HepG2 (cell line): ENCODE measurements around the gene TCF12. TPM values are rescaled to one million over a fixed set of nuclear protein-coding genes. Genes with fewer than 3 reads are reported as not detected.

Experiments used
- BRD4 ChIP-seq: sonication (generic); formaldehyde crosslinking; IDR thresholded peaks from 2 replicates; pipeline ENCODE4 v1.4.0; 2020; ENCODE audit warnings: missing genetic modification reagents
- CCAR2 ChIP-seq: fragments of 200-400 bp; formaldehyde crosslinking; optimal IDR thresholded peaks from 2 replicates; pipeline ENCODE3; 2018; ENCODE audit warnings: low read depth, mild to moderate bottlenecking, low read length, moderate library complexity
- CEBPB ChIP-seq: IDR thresholded peaks from 2 replicates; pipeline ENCODE4 v1.6.1; 2011; ENCODE audit warnings: low read depth, low read length, improper control_type of control experiment, borderline replicate concordance
- CREM ChIP-seq, 2 experiments: sonication (generic) in 1 of 2; formaldehyde crosslinking in 1 of 2; IDR thresholded peaks; 2 replicates each; pipeline versions ENCODE4 v1.4.0 to v1.6.1; 2016 to 2020; ENCODE audit warnings: antibody characterized with exemption in 1 of 2, mild to moderate bottlenecking in 1 of 2, missing genetic modification reagents in 1 of 2
- FIP1L1 ChIP-seq: fragments of 200-400 bp; formaldehyde crosslinking; IDR thresholded peaks from 2 replicates; pipeline ENCODE4 v1.6.1; 2018; ENCODE audit warnings: low read depth, mild to moderate bottlenecking, low read length, moderate library complexity, borderline replicate concordance; ENCODE audit not compliant: insufficient read depth
- FOXA1 ChIP-seq, 2 experiments: fragments of 450-650 bp in 1 of 2; sonication (generic) in 1 of 2; formaldehyde crosslinking in 1 of 2; IDR thresholded peaks; 2 replicates each; pipeline versions ENCODE4 v1.4.0 to v1.6.1; 2016 to 2020; ENCODE audit warnings: missing genetic modification reagents in 1 of 2
- HDAC6 ChIP-seq: fragments of 200-600 bp; sonication (generic); IDR thresholded peaks from 2 replicates; pipeline ENCODE4 v1.7.0; 2017; ENCODE audit warnings: mild to moderate bottlenecking, antibody characterized with exemption, low read length, low read depth
- KMT2B ChIP-seq: IDR thresholded peaks from 2 replicates; pipeline ENCODE4 v1.6.1; 2016; ENCODE audit warnings: missing genetic modification reagents, missing compliant biosample characterization
- MTA3 ChIP-seq: sonication (generic); formaldehyde crosslinking; IDR thresholded peaks from 2 replicates; pipeline ENCODE4 v1.4.0; 2020; ENCODE audit warnings: missing genetic modification reagents
- PCBP1 ChIP-seq: fragments of 200-400 bp; formaldehyde crosslinking; IDR thresholded peaks from 2 replicates; pipeline ENCODE4 v1.6.1; 2017; ENCODE audit warnings: mild to moderate bottlenecking, low read depth, low read length, borderline replicate concordance
- PCBP2 ChIP-seq: fragments of 200-400 bp; formaldehyde crosslinking; optimal IDR thresholded peaks from 2 replicates; pipeline ENCODE3; 2018; ENCODE audit warnings: low read length, low read depth; ENCODE audit not compliant: poor library complexity, severe bottlenecking
- PHF5A ChIP-seq: IDR thresholded peaks from one replicate; pipeline ENCODE4 v1.6.1; 2018; ENCODE audit warnings: low read depth, missing genetic modification reagents; ENCODE audit not compliant: unreplicated experiment
- POGZ ChIP-seq: sonication (generic); formaldehyde crosslinking; IDR thresholded peaks from 2 replicates; pipeline ENCODE4 v1.4.0; 2020; ENCODE audit warnings: mild to moderate bottlenecking, missing genetic modification reagents
- REXO4 ChIP-seq: sonication (generic); formaldehyde crosslinking; IDR thresholded peaks from 2 replicates; pipeline ENCODE4 v1.8.0; 2022; ENCODE audit warnings: missing genetic modification reagents, mild to moderate bottlenecking, borderline replicate concordance
- SIN3B ChIP-seq: fragments of 150-350 bp; IDR thresholded peaks from 2 replicates; pipeline ENCODE4 v1.6.1; 2014; ENCODE audit warnings: low read length
- SSRP1 ChIP-seq: IDR thresholded peaks from 2 replicates; pipeline ENCODE4 v1.6.1; 2016; ENCODE audit warnings: control low read depth
- TEAD2 ChIP-seq: sonication (generic); formaldehyde crosslinking; IDR thresholded peaks from 2 replicates; pipeline ENCODE4 v1.9.0; 2021; ENCODE audit warnings: missing genetic modification reagents
- THAP11 ChIP-seq: IDR thresholded peaks from 2 replicates; pipeline ENCODE4 v1.6.1; 2016; ENCODE audit warnings: missing biosample characterization, missing genetic modification reagents
- ZNF326 ChIP-seq: sonication (generic); formaldehyde crosslinking; IDR thresholded peaks from 2 replicates; pipeline ENCODE4 v1.4.0; 2020; ENCODE audit warnings: missing genetic modification reagents, borderline replicate concordance
- ZNF430 ChIP-seq: sonication (generic); formaldehyde crosslinking; IDR thresholded peaks from 2 replicates; pipeline ENCODE4 v1.9.0; 2021; ENCODE audit warnings: mild to moderate bottlenecking, missing genetic modification reagents
- polyA plus RNA-seq, 8 experiments: library from polyadenylated mRNA; depleted of rRNA in 3 of 8; stranded (reverse) in 7 of 8; unstranded in 1 of 8; fragments of >200 nt; fragmentation: Illumina TruSeq in 4 of 8; extraction: Trizol in 4 of 8; gene quantifications; 2 replicates each; pipeline versions ENCODE4 v1.2.1 to v1.2.3, GENCODE V29; 2011 to 2016; ENCODE audit warnings: low read depth in 4 of 8, missing spikeins in 1 of 8, mixed read lengths in 1 of 8; ENCODE audit not compliant: insufficient read depth in 1 of 8
- total RNA-seq, 5 experiments: library from RNA; depleted of rRNA; stranded (reverse); fragments of >200 nt; fragmentation: Illumina TruSeq; extraction: Trizol; gene quantifications; 2 replicates each; pipeline ENCODE4 v1.2.3, GENCODE V29; 2016; ENCODE audit warnings: low read depth in 1 of 5
- TF ChIP-seq, protein P1 (sequence below): sonication (generic); formaldehyde crosslinking; IDR thresholded peaks from 2 replicates; pipeline ENCODE4 v1.4.0; 2020; ENCODE audit warnings: missing genetic modification reagents, borderline replicate concordance
- TF ChIP-seq, protein P2 (sequence below): sonication (generic); formaldehyde crosslinking; IDR thresholded peaks from 2 replicates; pipeline ENCODE4 v1.5.0; 2020; ENCODE audit warnings: missing genetic modification reagents
- TF ChIP-seq, protein P3 (sequence below): sonication (generic); formaldehyde crosslinking; IDR thresholded peaks from 2 replicates; pipeline ENCODE4 v1.4.0; 2020; ENCODE audit warnings: mild to moderate bottlenecking, missing genetic modification reagents
- TF ChIP-seq, protein P4 (sequence below): sonication (generic); formaldehyde crosslinking; IDR thresholded peaks from 2 replicates; pipeline ENCODE4 v1.8.0; 2022; ENCODE audit warnings: missing genetic modification reagents, mild to moderate bottlenecking, moderate library complexity, borderline replicate concordance
- TF ChIP-seq, protein P5 (sequence below): sonication (generic); formaldehyde crosslinking; IDR thresholded peaks from 2 replicates; pipeline ENCODE4 v1.5.0; 2020; ENCODE audit warnings: missing genetic modification reagents, mild to moderate bottlenecking, borderline replicate concordance

TCF12 gene
- total and polyA plus RNA-seq, 2 of the 13 experiments (the other 11 are each of a cell fraction or from before 2014, with no cell fraction given), result 48.6 to 51.1 TPM

DNA sequence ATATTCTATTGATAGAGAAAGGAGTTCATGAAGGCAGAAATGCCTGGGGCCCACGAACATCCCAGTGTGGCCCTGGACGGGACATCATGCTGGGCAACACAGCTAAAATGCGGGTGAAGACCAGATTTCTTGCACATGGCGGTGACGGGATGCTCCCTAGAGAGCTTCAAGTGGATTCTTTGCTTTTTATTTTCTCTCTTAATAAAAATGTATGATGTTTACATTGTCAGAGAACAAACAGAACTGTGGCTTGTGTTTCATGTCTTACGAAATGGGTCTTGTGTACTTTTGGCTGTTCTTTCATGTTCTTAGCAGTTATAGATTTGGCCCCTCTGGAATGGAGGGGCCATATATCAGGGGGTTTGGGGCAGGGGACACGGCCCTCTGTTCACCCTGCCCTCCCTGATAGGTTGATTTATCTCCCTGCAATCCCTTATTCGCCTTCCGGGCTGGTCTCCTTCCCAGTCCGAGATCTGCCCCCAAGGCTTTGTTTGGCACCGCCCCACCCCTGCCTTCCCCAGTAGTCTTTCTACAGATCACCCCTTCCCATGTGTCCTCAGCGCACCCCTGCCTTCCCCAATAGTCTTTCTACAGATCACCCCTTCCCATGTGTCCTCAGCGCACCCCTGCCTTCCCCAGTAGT lies 389.2 kb downstream of the TCF12 start (continued):
- TF ChIP-seq, protein P1, sequence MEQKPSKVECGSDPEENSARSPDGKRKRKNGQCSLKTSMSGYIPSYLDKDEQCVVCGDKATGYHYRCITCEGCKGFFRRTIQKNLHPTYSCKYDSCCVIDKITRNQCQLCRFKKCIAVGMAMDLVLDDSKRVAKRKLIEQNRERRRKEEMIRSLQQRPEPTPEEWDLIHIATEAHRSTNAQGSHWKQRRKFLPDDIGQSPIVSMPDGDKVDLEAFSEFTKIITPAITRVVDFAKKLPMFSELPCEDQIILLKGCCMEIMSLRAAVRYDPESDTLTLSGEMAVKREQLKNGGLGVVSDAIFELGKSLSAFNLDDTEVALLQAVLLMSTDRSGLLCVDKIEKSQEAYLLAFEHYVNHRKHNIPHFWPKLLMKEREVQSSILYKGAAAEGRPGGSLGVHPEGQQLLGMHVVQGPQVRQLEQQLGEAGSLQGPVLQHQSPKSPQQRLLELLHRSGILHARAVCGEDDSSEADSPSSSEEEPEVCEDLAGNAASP (CRISPR knock-in tag), result peak; percentile 64; the same call in 1 of the 2 replicates
- no peak for TF ChIP-seq CCAR2
- TF ChIP-seq REXO4 (CRISPR knock-in tag), result no peak
- no peak for TF ChIP-seq POGZ (CRISPR knock-in tag)
- TF ChIP-seq SSRP1 (CRISPR knock-in tag), result no peak
- TF ChIP-seq FIP1L1, result no peak
- TF ChIP-seq ZNF326 (CRISPR knock-in tag), result no peak
- peak; percentile 55 for TF ChIP-seq CEBPB
- TF ChIP-seq, protein P2, sequence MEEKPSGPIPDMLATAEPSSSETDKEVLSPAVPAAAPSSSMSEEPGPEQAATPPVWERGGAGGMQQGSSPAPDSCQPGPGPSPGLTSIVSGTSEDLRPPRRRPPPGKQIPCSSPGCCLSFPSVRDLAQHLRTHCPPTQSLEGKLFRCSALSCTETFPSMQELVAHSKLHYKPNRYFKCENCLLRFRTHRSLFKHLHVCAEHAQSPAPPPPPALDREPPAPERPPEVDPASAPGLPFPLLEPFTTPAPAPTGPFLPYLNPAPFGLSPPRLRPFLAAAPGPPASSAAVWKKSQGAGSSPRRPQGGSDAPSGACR, result no peak
- TF ChIP-seq PCBP2, result no peak
- TF ChIP-seq, protein P3, sequence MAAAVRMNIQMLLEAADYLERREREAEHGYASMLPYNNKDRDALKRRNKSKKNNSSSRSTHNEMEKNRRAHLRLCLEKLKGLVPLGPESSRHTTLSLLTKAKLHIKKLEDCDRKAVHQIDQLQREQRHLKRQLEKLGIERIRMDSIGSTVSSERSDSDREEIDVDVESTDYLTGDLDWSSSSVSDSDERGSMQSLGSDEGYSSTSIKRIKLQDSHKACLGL (CRISPR knock-in tag), result no peak
- TF ChIP-seq BRD4, result no peak
- TF ChIP-seq FOXA1 (IDR thresholded peaks at IDR 0.05), result peak; percentile 64
- TF ChIP-seq FOXA1 (CRISPR knock-in tag; IDR thresholded peaks at IDR 0.05), result peak; percentile 87
- TF ChIP-seq, protein P4, sequence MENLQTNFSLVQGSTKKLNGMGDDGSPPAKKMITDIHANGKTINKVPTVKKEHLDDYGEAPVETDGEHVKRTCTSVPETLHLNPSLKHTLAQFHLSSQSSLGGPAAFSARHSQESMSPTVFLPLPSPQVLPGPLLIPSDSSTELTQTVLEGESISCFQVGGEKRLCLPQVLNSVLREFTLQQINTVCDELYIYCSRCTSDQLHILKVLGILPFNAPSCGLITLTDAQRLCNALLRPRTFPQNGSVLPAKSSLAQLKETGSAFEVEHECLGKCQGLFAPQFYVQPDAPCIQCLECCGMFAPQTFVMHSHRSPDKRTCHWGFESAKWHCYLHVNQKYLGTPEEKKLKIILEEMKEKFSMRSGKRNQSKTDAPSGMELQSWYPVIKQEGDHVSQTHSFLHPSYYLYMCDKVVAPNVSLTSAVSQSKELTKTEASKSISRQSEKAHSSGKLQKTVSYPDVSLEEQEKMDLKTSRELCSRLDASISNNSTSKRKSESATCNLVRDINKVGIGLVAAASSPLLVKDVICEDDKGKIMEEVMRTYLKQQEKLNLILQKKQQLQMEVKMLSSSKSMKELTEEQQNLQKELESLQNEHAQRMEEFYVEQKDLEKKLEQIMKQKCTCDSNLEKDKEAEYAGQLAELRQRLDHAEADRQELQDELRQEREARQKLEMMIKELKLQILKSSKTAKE (CRISPR knock-in tag), result no peak
- no peak for TF ChIP-seq TEAD2 (CRISPR knock-in tag)
- TF ChIP-seq, protein P5, sequence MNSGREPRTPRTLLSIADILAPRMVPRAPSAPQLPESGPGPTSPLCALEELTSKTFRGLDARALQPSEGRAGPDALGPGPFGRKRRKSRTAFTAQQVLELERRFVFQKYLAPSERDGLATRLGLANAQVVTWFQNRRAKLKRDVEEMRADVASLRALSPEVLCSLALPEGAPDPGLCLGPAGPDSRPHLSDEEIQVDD (CRISPR knock-in tag), result no peak
- no peak for TF ChIP-seq CREM (IDR thresholded peaks at IDR 0.05)
- TF ChIP-seq CREM (CRISPR knock-in tag; IDR thresholded peaks at IDR 0.05), result no peak
- TF ChIP-seq PHF5A (CRISPR knock-in tag), result no peak
- no peak for TF ChIP-seq ZNF430
- TF ChIP-seq SIN3B, result no peak
- TF ChIP-seq THAP11, result 0 out of 2 replicates have a peak, but pooled peaks have one; percentile 36
- TF ChIP-seq KMT2B (CRISPR knock-in tag), result no peak
- no peak for TF ChIP-seq PCBP1
- no peak for TF ChIP-seq MTA3 (CRISPR knock-in tag)
- no peak for TF ChIP-seq HDAC6
